Stimulated activated CD4-positive, alpha-beta T cell treated with anti-CD3 and anti-CD28 coated beads, Interleukin-4, amount 100 ng/mL, for 24 hours (primary cell): ENCODE data around the gene ZNF239.
"Not testable (repeated sequence)": the region's sequence is repeated elsewhere in the genome, so short reads cannot be mapped to it uniquely, and the experiment has no call there.

Experiments
- DNase-seq: peaks from one replicate; pipeline ENCODE4 v3.0.0-alpha.2; 2020

The ZNF239 gene

GRCh38 chr10:43576062-43576461 is 1.6 kb upstream of the ZNF239 start:
- no peak for DNase-seq

GRCh38 chr10:43574906-43575305 is 490 bp upstream of the ZNF239 start:
- no peak for DNase-seq

GRCh38 chr10:43573250-43574000 is 991 bp downstream of the ZNF239 start:
- DNase-seq: no peak

- DNase-seq: no peak
Observed at GRCh38 chr10:43570971-43571370, 3.4 kb downstream of the ZNF239 start.

- no peak for DNase-seq
Observed at GRCh38 chr10:43569681-43570080, 4.7 kb downstream of the ZNF239 start.

GRCh38 chr10:43557214-43557613 is 17.2 kb downstream of the ZNF239 start:
- DNase-seq: no peak

- not testable (repeated sequence) for DNase-seq
Observed at GRCh38 chr10:43543746-43544145, 30.7 kb downstream of the ZNF239 start.

- DNase-seq: no peak
Observed at GRCh38 chr10:43524434-43525247, 49.8 kb downstream of the ZNF239 start.
